Stromal cell of bone marrow (primary cell): ENCODE data around the gene SPRR2F.
"Not testable (repeated sequence)": the region's sequence is repeated elsewhere in the genome, so short reads cannot be mapped to it uniquely, and the experiment has no call there.

Source experiments
- DNase-seq: peaks from one replicate; pipeline ENCODE4 v3.0.0-alpha.2; 2012; ENCODE audit warnings: low read depth

SPRR2F gene, protein sequence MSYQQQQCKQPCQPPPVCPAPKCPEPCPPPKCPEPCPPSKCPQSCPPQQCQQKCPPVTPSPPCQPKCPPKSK

GRCh38 chr1:153113416-153113815 is at the start of gene SPRR2F:
Gene SPRR2F (minus strand): TSS chr1:153113516. CDS start chr1:153112733, 783 bp downstream.
- DNase-seq: no peak

DNA sequence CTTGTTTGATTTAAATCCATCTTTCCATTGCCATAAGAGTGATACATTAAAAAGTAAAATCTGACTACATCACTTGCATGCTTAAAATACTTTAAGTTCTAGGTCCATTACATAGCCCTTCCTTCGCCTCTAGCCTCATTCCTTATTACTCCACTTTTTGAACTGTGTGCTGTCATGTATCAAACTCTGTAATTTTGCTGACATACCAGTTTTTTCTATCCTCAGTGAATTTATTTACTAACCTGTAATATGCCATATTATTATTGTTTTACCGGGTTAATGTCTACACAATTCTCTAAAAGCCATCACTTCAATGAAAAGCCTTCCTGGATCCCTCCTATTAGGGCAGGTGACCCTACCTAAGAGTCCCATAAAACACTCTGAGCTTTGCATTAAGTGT is 42.2 kb upstream of the SPRR2F start:
- DNase-seq: no peak

DNA sequence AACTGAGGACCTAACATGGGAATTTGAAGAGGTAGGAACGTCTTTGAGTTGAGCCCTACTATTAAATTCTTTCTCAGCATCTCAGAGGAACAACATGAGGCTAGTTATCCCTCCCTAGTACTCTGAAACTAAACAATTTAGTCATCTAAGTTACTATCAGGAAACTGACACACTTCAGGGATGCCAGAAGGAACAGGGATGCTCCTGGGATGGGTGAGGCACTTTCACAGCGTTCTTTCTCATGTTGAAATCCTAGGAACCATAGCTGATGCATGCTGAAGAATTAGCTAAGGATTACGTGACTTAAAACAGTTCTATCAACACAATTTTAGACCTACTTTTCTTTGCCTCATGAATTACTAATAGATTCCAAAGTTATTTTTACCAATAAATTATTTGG is 39.2 kb upstream of the SPRR2F start:
- no peak for DNase-seq

DNA sequence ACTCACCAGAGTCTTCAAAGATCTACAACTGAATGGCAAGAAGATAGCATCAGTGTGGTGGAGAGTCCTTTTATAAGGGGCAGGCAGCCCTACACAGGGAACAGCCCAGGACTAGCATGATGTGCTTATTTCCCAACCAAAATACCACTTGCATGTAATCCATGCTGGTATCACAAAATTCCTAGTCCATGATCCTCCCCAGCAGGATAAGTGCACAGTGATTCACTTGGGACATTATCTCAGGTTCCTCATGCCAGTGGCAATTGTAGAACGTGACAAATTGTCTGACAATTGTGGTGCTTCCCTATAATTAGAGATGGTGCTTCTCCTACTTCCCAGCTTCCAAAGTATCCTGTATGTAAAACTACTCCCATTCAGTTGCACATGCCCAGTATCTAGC is 37.5 kb upstream of the SPRR2F start, which contains the start of gene SPRR2G:
Gene SPRR2G, minus strand, starts transcription at position 45 of the 400 bp plus-strand sequence. CDS start 780 bp downstream, outside the sequence.
- DNase-seq: no peak

DNA sequence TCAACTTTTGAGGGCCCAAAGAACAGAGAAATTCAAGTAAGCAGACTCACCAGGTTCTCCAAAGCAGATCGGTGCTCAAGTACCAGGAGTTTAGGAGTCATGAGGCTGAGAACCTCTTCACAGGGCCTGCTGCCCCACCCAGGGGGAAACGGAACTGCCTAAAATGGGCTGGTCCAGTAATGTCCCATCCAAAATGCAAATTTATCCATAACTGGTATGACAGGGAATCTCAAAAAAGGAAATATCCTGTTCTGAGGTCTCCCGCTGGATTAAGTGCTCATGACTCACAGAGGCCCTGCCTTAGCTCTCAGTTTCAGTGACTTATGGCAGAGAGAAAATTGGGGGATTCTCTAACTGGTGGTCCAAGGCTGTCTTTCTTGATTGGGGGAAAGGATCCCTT is 28.1 kb upstream of the SPRR2F start:
- no peak for DNase-seq

- no peak for DNase-seq
Measured at GRCh38 chr1:153140484-153140883, 27.2 kb upstream of the SPRR2F start.

DNA sequence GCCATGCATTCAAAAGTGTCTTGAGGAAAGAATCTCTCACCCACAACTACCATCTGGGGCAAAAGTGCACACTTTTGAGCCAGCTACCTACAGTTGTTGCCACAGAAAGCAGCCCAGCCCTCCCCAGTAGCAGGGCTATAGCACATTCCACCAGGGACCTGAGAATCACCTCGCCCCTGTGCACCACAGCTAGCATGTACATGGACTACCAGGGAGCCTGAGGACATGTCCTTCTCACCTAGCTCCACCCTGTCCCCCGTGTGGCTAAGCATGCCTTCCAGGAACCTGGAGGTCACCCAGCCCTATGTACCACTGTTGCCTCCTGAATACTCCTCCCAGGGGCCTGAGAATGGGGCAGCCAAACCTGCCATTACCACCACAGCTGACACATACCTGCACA is 20.4 kb upstream of the SPRR2F start:
- no peak for DNase-seq

- DNase-seq: no peak
Measured at GRCh38 chr1:153133267-153133666, 20.0 kb upstream of the SPRR2F start.

GRCh38 chr1:153128688-153129087 is 15.4 kb upstream of the SPRR2F start:
- not testable (repeated sequence) for DNase-seq

GRCh38 chr1:153127296-153127695 is 14.0 kb upstream of the SPRR2F start:
- DNase-seq: no peak

- DNase-seq: no peak
Measured at GRCh38 chr1:153125536-153125935, 12.2 kb upstream of the SPRR2F start.

- DNase-seq: not testable (repeated sequence)
Measured at GRCh38 chr1:153123793-153124192, 10.5 kb upstream of the SPRR2F start.

- DNase-seq: no peak
Measured at GRCh38 chr1:153122831-153123421, 9.6 kb upstream of the SPRR2F start.

- DNase-seq: no peak
Measured at GRCh38 chr1:153120945-153121344, 7.6 kb upstream of the SPRR2F start.

DNA sequence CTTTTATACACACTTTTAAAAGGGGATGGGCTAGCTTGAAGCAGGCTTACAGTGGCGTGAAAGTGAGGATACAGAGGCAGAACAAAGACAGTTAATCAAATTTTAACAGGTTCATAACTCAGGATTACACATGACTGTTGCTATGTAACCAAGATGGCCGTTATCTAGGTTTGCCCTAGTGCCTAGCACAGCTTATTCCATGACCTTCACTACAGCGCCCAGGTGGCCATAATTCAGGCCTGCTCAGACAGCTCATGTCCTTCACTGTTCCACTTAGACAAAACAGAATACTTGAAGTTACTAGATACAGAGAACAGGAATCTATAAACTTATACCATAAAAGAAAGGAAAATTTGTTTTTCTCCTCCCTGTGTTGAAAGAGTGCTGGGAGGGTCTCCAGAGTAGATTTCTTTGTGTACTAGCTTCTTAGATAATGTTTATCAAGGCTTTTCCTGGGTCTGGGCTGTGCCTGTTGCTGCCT is 6.2 kb upstream of the SPRR2F start:
- no peak for DNase-seq

DNA sequence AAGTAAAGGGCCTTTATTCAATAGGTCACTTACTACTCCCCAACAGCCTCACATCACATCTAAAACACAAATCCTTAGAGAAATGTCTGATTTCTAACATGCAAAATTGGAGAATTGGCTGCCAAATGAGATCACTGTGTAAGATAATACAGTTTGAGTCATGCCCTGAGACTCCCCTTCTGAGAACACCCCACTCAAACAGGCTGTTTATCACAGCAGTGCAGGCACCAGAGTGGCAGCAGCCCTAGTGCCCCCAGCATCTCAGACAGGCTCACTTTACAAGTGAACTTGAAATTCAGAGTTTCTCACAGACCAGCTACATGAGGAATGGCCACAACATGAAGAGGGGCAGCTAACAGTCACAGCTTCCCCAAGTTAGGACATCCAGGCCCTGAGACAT is 1.9 kb upstream of the SPRR2F start:
- DNase-seq: not testable (repeated sequence)

GRCh38 chr1:153112454-153112853 is 862 bp downstream of the SPRR2F start:
- DNase-seq: not testable (repeated sequence)

GRCh38 chr1:153100245-153100644 is 13.1 kb downstream of the SPRR2F start:
- no peak for DNase-seq

- no peak for DNase-seq
Measured at GRCh38 chr1:153099461-153100045, 13.8 kb downstream of the SPRR2F start.

DNA sequence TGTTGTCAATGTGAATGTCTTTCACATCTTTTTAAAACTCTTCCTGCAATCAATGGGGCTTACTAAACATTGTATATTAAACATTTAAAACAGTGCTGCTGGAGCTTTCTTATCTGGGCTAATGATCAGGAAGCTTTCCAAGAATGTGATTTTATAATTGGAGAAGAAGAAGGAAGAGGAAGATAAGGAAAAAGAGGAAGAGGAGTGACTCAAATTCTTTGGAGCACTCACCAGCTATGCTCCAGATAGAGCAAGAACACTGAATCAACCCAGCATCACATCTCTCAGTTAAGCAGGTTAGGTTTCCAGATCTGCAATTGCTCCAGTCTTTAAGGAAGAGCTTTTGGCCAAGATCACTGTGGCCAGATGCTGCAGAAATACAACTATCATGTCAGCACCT is 17.6 kb downstream of the SPRR2F start:
- DNase-seq: no peak

DNA sequence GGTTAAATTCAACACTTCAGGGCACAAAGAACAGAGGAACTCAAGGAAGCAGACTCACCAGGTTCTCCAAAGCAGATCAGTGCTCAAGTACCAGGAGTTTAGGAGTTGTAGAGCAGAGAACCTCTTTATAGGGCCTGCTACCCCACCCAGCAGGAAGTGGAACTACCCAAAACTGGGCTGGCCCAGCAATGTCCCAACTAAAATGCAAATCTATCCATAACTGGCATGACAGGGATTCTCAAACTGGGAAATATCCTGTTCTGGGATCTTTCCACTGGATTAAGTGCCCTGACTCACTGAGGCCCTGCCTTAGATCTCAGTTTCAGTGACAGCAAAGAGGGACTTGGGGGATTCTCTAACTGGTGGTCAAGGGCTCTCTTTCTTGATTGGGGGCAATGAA is 18.9 kb downstream of the SPRR2F start, which contains the start of gene SPRR2E:
Gene SPRR2E, minus strand, starts transcription at position 101 of the 400 bp plus-strand sequence. CDS start 775 bp downstream, outside the sequence.
- no peak for DNase-seq

- DNase-seq: no peak
Measured at GRCh38 chr1:153087652-153088051, 25.7 kb downstream of the SPRR2F start.

DNA sequence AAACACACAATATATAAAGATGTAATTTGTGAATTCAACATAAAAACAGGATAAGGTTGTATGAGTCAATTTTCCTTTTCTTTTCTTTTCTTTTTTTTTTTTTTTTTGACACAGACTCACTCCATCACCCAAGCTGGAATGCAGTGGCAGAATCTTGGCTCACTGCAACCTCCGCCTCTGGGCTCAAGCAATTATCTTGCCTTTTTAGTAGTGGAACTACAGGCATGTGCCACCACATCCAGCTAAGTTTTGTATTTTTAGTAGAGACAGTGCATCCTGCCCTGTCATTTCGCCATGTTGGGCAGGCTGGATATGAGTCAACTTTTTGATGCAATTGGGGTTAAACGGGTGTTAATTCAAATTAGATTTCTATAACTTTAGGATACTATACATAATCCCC is 31.6 kb downstream of the SPRR2F start:
- DNase-seq: no peak
